Measurements from ENCODE around the gene DUSP5.

DUSP5 gene

DNA sequence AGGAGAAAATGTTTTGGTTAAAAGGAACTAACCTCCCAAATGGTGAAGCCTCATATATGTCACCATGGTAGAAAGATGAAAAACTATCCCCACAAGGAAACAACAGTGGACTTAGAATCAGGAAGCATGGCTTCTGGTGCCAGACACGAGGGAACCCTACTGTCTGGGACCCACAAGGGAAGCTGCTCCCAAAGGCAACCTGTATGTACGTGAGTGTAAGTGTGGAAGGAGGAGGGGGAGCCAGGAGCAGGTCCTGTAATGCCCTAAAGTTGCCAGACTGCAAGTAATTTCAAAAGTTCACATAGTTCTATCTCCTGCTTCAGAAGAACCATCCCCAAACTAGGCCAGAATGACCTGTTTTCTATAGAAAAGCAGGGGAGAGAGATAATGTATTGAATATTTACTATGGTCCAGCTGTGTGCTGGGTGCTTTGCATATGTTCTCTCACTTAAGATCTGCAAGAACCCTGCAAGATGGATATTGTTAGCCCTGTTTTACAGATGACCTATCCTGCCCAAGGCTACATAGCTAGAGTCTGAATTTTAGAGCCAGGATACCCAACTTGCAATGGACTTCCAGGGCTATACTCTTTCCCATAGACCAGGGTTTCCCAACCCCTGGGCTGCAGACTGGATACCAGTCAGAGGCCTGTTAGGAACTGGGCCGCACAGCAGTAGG lies 19.2 kb downstream of the DUSP5 start:
- no peak overlapping the region for H3K4me3 ChIP-seq (replicated peaks; ENCODE audit: low read depth, low read length)
- TF ChIP-seq CTCF (IDR thresholded peaks at IDR 0.05; ENCODE audit: low read depth, low read length, missing control alignments), result no peak
- DNase-seq (ENCODE audit: extremely low read depth, low read depth), result no peak

DNA sequence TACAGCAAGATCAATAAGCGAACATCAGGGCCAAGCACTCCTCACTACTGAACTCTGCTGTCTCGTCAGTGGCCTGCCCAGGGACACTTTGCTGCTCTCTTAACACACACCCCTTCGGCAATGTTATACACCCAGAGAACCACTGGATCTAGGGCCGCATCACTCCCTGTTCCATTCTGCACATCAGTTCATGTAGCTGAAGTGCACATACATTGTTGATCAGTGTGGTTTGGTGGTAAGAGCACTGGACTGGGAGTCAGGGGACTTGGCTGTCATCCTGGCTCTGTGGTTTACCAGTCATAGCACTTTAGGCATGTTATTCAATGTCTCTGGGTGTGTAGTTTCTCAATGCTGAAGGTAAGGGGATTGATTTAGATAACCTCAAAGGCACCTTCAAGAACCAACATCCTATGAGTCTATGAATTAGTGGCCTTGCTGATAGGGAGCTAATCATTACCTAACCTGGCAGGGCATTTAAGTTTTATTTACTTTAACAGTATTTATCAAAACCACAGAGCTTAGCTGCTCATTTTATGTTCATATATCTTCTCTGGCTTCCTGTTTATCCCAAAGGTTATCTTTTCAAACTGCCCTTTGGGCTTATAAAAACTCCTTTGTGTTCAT lies 24.8 kb downstream of the DUSP5 start:
- TF ChIP-seq CTCF (IDR thresholded peaks at IDR 0.05; ENCODE audit: low read depth, low read length, missing control alignments), result no peak
- no peak for DNase-seq (ENCODE audit: extremely low read depth, low read depth)
- H3K4me3 ChIP-seq (replicated peaks; ENCODE audit: low read depth, low read length), result no peak overlapping the region

DNA sequence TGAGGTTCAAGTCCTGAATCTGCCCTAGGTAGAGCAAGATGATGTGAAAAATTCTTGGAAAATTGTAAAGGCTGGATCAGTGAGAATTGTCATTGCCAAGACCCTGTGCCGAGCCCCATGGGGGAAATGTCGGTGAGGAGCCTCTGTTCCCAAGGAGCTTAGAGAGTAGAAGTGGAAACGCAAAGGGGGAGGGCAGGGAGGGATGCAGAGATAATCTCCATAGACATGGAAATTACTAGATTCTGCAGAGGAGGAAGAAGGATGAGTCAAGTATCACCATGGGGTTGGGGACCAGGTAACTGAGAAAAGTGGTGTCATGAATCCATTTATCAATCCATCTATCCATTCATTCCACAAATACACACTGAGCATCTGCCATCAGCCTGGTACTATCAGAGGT lies 26.0 kb downstream of the DUSP5 start:
- TF ChIP-seq CTCF (IDR thresholded peaks at IDR 0.05; ENCODE audit: low read depth, low read length, missing control alignments), result no peak
- no peak overlapping the region for H3K4me3 ChIP-seq (replicated peaks; ENCODE audit: low read depth, low read length)
- DNase-seq (ENCODE audit: extremely low read depth, low read depth), result no peak

DNA sequence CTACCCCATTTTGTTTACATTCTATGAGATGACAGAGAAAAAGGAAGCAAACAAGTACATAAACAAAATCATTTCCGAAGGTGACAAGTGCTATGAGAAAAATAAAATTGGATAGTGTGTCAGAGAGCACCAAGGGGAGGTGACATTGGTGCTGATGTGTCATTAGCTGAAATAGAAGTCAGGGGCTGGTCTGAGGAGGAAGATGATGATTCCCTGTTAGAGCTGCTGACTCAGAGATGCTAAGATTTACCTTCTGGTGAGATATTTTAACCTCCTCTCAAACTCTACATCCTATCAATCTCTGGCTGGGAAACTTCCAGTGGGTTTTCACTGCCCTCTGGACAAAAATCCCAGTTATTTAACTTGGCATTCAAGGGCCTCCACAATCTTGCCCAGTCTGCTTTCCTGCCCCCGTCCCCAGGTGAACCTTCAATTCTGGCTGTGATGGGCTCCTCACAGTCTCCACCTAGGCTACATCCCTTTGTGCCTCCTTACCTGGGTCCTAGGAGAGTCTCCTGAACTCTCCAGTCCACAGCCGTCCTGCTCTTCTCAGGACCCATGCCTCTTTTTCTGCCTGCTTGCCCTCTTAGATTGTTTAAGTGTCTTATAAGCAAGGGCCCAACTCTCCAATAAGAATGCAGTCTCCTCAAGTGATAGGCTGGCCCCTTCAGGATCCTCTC lies 26.6 kb downstream of the DUSP5 start:
- H3K4me3 ChIP-seq (replicated peaks; ENCODE audit: low read depth, low read length), result no peak overlapping the region
- no peak for DNase-seq (ENCODE audit: extremely low read depth, low read depth)
- TF ChIP-seq CTCF (IDR thresholded peaks at IDR 0.05; ENCODE audit: low read depth, low read length, missing control alignments), result no peak

DNA sequence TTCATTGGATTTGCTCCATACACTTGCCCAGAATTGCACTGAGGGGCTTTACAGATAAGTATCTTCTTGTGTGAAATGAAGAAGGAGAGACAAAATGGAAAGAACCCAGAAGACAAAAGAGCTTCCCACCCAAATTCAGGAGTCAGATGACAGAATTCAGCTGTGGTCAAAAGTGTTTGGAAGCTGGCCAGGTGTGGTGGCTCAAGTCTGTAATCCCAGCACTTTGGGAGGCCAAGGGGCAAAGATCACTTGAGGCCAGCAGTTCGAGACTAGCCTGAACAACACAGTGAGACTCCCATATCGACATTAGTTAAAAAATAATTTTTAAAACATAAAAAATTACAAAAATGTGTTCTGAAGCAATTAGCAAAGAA lies 27.1 kb downstream of the DUSP5 start:
- H3K4me3 ChIP-seq (replicated peaks; ENCODE audit: low read depth, low read length), result no peak overlapping the region
- no peak for TF ChIP-seq CTCF (IDR thresholded peaks at IDR 0.05; ENCODE audit: low read depth, low read length, missing control alignments)
- DNase-seq (ENCODE audit: extremely low read depth, low read depth), result no peak

DNA sequence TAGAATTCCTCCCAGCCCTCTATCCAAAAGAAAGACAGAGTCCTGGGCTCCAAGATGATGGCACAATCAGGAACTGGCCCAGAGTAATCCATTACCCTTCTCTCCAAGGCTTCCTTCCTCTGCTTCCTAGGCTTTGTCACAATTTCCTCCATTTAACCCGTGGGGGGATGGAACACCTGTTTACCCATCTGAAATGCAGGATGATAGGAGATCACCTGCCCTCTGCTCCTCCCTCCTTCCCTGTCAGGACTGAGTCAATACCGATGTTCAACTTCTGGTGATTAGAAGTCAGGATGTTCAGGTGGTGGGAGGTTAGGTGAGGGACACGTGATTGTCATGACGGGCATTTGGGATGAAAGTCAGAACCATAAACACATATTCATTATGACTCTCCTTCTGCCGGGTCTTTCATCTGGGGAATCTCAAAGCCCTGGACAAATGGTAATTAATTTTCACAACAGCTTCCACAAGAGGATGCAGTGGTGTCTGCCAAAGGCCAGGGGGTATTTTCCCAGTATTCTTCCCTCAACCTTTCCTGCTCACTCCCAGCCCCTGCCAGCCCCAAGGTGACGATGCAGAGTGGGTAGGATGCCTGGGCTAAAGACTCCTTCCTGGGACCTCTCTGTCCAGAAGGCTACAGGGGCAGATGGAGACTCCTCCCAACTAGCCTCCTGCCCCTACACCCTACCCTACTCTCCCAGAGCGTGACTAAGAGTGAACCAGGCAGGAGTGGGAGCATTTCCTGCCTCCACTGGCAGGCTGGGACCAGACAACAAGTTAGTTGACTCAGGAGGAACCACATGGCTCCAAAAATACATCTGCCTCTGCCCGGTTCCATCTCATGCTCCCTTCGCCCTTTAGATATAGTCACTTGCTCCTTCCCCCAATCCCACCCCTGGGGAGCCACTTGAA lies 27.9 kb downstream of the DUSP5 start:
- TF ChIP-seq CTCF (IDR thresholded peaks at IDR 0.05; ENCODE audit: low read depth, low read length, missing control alignments), result no peak
- H3K4me3 ChIP-seq (replicated peaks; ENCODE audit: low read depth, low read length), result no peak overlapping the region
- DNase-seq (ENCODE audit: extremely low read depth, low read depth), result no peak

Data from HFF-Myc (cell line).